ENCODE measurements around the gene LRPAP1.

DNA sequence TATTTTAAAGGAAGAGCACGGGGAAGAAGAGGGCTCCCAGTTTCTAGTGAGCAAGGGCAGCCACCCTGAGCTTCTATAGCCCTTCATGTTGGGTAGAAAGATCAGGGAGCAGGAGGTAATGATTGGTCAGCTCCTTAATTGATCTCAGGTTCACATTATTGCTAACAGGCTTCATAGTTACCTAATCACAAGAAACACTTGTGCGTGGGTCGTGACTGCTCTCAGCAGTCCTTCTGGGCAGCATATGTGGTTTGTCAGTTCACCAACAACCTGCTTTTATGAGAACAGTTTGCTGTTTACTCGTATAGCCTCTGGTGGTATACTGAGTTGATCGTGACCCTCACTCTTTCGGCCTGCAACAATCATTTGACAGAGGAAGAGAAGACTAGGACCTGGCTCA lies 73.9 kb downstream of the LRPAP1 start:
- no peak for TF ChIP-seq CTCF (IDR thresholded peaks at IDR 0.05 in 4 of 5, conservative IDR thresholded peaks at IDR 0.05 in 1 of 5)
- TF ChIP-seq POLR2A (IDR thresholded peaks at IDR 0.05): no peak
